OCI-LY3 (cell line): ENCODE measurements around the gene PALM3.

Source experiments
- EZH2phosphoT487 ChIP-seq: fragments of 200-600 bp; shearing (Covaris generic); IDR thresholded peaks from 2 replicates; pipeline ENCODE4 v1.6.1; 2018; ENCODE audit warnings: antibody characterized with exemption, mixed run types, low read depth
- TF ChIP-seq, protein P1 (sequence below): fragments of 200-600, 300-600 bp; sonication (generic); IDR thresholded peaks from 2 replicates; pipeline ENCODE4 v1.5.1; 2014; ENCODE audit warnings: antibody characterized with exemption, low read length, low read depth

DNA sequence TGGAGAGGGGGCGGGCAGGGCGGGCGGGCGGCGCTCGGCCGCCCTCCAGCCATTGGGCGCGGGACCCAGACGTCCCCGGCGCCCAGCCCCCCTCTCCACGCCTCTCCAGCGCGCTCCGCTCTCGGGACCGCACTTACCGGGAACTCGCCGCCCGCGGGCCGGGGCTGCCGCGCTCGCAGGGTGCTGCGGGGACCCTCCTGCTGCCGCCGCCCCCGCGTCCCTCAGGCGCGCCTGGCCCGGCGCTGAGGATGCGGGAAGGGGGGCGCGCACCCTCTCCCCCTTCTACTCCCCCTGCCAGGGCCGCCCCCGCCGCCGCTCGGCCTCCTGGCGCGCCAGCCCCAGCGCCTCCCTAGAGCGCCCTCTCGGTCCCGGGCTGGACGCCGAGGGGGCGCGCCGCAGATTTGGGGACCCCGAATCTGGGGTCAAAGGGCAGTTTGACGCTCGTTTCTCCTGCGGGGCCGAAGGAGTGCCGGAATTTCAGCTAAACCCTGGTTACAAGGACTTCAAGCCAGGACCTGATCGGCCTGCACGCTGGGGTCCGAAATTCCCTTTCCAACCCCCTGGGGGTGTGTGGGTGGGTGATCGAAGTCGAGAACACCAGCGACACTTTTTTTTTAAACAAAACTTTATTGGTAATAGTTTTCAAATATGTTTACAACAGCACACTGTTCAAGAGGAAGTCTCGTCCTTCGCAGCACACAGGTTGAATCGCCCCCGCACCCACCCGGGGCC is 29.4 kb upstream of the PALM3 start:
- TF ChIP-seq, protein P1, sequence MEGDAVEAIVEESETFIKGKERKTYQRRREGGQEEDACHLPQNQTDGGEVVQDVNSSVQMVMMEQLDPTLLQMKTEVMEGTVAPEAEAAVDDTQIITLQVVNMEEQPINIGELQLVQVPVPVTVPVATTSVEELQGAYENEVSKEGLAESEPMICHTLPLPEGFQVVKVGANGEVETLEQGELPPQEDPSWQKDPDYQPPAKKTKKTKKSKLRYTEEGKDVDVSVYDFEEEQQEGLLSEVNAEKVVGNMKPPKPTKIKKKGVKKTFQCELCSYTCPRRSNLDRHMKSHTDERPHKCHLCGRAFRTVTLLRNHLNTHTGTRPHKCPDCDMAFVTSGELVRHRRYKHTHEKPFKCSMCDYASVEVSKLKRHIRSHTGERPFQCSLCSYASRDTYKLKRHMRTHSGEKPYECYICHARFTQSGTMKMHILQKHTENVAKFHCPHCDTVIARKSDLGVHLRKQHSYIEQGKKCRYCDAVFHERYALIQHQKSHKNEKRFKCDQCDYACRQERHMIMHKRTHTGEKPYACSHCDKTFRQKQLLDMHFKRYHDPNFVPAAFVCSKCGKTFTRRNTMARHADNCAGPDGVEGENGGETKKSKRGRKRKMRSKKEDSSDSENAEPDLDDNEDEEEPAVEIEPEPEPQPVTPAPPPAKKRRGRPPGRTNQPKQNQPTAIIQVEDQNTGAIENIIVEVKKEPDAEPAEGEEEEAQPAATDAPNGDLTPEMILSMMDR, result peak; percentile 69
- TF ChIP-seq EZH2phosphoT487, result no peak
